ENCODE results near the gene CARS2.

GRCh38 chr13:110690516-110690915 is 15.4 kb downstream of the CARS2 start:
- no peak for TF ChIP-seq TCF7L2 (IDR thresholded peaks at IDR 0.05; ENCODE audit: low read depth, low read length)
- TF ChIP-seq, protein P1, sequence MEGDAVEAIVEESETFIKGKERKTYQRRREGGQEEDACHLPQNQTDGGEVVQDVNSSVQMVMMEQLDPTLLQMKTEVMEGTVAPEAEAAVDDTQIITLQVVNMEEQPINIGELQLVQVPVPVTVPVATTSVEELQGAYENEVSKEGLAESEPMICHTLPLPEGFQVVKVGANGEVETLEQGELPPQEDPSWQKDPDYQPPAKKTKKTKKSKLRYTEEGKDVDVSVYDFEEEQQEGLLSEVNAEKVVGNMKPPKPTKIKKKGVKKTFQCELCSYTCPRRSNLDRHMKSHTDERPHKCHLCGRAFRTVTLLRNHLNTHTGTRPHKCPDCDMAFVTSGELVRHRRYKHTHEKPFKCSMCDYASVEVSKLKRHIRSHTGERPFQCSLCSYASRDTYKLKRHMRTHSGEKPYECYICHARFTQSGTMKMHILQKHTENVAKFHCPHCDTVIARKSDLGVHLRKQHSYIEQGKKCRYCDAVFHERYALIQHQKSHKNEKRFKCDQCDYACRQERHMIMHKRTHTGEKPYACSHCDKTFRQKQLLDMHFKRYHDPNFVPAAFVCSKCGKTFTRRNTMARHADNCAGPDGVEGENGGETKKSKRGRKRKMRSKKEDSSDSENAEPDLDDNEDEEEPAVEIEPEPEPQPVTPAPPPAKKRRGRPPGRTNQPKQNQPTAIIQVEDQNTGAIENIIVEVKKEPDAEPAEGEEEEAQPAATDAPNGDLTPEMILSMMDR (IDR thresholded peaks at IDR 0.05): no peak
- TF ChIP-seq, protein P2, sequence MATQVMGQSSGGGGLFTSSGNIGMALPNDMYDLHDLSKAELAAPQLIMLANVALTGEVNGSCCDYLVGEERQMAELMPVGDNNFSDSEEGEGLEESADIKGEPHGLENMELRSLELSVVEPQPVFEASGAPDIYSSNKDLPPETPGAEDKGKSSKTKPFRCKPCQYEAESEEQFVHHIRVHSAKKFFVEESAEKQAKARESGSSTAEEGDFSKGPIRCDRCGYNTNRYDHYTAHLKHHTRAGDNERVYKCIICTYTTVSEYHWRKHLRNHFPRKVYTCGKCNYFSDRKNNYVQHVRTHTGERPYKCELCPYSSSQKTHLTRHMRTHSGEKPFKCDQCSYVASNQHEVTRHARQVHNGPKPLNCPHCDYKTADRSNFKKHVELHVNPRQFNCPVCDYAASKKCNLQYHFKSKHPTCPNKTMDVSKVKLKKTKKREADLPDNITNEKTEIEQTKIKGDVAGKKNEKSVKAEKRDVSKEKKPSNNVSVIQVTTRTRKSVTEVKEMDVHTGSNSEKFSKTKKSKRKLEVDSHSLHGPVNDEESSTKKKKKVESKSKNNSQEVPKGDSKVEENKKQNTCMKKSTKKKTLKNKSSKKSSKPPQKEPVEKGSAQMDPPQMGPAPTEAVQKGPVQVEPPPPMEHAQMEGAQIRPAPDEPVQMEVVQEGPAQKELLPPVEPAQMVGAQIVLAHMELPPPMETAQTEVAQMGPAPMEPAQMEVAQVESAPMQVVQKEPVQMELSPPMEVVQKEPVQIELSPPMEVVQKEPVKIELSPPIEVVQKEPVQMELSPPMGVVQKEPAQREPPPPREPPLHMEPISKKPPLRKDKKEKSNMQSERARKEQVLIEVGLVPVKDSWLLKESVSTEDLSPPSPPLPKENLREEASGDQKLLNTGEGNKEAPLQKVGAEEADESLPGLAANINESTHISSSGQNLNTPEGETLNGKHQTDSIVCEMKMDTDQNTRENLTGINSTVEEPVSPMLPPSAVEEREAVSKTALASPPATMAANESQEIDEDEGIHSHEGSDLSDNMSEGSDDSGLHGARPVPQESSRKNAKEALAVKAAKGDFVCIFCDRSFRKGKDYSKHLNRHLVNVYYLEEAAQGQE (IDR thresholded peaks at IDR 0.05; ENCODE audit: insufficient read depth in 1 of 2, low read depth in 2 of 2, low read length in 1 of 2): no peak
